Right hindlimb (tissue), 1 donor: ENCODE measurements around the gene KLHL7.
"Not testable (repeated sequence)": the region's sequence is repeated elsewhere in the genome, so short reads cannot be mapped to it uniquely, and the experiment has no call there.

Source experiments
- DNase-seq: peaks from one replicate; pipeline ENCODE4 v3.0.0-alpha.2; 2018

KLHL7 gene

GRCh38 chr7:23107781-23108180 is 2.2 kb downstream of the KLHL7 start:
- no peak for DNase-seq

DNA sequence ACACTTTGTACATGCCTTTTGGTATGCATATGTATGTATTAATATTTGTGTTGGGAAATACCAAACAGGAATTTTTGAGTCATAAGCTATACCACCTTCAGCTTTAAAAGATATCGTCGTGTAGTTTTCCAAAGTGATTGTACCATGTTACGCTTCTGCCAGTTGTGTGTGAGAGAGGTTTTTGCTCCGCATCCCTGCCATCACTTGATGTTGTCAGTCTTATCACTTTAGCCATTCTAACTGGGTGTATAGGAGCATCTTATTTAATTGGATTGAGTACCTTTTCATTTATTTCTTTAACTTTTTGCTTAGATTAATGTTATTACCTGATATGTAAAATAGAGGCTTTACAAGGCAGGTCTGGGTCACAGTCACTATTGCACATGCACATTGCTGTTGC is 3.4 kb downstream of the KLHL7 start:
- no peak for DNase-seq

DNA sequence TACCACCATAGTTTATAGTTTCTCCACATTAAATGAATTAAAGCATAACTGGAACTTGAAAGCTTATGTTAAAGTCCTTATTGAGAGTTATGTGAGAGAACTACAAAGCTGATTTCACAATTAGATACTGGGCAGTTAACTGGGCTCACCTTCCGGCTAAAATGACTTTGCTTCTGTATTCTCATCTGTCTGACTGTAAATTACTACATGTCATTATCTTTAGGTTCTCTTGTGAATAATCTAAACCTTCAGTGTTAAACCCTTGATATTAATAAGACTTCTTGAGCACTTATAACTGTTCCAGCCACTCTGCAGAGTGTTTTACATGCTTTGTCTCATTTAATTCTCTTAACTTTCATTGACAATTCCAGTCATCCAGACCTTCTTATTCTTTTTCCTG is 3.9 kb downstream of the KLHL7 start:
- DNase-seq = no peak

- peak; percentile 30 for DNase-seq
Observed at GRCh38 chr7:23114896-23115295, 9.3 kb downstream of the KLHL7 start.

GRCh38 chr7:23115991-23116390 is 10.4 kb downstream of the KLHL7 start:
- DNase-seq = no peak

DNA sequence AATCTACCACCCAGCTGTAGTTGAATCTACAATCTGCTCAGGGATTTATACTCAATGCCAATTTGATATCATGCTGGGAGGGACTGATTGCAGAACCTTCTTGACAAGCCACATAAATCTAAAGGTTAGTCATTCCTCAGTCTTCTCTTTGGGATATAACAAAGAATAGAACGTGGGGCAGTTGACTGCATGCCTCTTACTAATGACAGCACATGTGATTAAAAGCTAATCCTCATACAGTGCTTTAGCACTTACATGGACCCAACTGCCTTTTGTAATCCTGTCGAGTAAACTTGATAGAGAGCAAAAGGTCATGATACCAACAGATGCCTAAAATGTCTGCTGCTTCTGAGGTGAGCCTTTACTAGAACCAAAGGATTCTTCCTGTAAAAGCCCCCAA is 12.3 kb downstream of the KLHL7 start:
- no peak for DNase-seq

- DNase-seq = no peak
Observed at GRCh38 chr7:23120106-23120505, 14.5 kb downstream of the KLHL7 start.

DNA sequence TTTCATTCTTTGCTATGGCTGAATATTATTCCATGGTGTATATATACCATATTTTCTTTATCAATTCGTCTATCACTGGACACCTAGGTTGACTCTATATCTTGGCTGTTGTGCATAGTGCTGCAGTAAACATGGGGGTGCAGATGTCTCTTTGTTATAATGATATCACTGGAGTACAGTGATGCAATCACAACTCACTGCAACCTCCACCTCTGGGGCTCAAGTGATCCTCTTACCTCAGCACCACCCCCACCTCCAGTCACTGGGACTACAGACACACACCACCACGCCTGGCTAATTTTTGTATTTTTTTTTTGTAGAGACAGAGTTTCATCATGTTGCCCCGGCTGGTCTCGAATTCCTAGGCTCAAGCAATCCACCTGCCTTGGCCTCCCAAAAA is 15.6 kb downstream of the KLHL7 start:
- DNase-seq = no peak

DNA sequence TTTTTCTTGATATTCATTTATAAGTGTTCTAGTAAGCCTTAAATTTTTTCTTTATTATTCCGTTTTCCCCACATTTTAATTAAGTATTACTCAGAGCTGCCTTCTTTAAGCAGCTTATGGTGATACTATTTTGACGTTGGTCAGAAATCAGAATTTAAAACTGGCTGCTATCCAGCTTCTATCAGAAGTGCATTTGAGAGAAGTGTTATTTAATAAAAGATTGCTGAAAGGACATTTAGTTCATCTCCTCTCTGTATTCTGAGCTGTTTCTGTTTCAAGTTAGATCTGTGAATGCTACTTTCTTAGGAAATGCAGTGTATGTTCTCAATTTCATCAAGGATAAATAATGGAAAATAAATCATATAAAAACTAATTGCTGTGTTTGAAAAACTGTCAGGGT is 17.4 kb downstream of the KLHL7 start:
- DNase-seq = no peak

DNA sequence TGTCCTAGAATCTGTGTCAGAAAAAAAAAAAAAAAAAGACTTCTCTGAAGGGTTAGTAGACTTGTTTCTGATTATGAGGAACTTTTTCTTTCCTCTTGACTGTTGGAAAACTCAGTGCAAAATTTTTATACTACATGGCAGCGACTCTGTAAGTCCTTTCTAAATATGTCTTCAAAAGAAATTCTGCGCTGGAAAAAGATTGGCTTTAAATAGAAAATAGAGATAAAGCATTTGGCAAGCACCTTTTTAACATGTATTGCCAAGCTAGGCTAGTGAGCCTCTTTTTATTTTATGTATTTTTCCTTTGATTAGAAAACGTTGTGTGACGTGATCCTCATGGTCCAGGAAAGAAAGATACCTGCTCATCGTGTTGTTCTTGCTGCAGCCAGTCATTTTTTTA is 17.9 kb downstream of the KLHL7 start:
- DNase-seq = no peak

DNA sequence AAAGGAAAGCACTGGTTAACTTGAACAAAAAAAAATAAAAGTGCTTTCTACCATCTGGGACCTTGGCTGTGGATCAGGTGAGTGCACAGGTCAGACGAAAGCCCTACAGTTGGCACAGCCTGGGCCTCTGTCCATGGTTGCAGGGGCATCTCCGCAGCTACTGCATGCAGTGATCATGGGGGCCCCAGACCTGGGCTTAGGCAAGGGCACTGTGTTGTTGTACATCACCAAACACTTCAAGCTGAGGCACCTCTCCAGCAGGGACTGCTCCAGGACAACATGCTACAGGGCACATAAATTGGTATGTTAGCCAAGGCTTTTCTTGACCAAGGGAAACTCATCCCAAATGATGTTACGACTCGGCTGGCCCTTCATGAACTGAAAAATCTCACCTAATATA is 23.5 kb downstream of the KLHL7 start:
- no peak for DNase-seq

DNA sequence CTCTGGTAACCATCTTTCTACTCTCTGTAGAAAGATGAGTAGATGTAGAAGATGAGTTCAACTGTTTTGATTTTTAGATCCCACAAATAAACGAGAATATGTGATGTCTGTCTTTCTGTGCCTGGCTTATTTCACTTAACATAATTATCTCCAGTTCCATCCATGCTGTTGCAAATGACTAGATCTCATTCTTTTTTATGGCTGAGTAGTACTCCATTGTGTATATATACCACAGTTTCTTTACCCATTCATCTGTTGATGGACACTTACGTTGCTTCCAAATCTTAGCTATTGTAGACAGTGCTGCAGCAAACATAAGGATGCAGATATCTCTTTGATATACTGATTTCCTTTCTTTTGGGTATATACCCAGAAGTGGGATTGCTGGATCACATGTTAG is 26.2 kb downstream of the KLHL7 start:
- not testable (repeated sequence) for DNase-seq

DNA sequence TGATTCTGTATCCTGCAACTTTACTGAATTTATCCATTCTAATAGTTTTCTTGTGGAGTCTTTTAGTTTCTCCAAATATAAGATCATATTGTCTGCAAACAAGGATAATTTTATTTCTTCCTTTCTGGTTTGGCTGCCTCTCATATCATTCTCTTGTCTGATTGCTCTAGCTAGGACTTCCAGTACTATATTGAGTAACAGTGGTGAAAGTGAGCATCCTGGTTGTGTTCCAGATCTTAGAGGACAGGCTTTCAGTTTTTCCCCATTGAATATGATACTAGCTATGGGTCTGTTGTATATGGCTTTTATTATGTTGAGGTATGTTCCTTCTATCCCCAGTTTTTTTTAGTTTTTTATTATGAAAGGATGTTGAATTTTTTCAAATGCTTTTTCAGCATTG is 28.2 kb downstream of the KLHL7 start:
- no peak for DNase-seq

GRCh38 chr7:23135755-23136154 is 30.2 kb downstream of the KLHL7 start:
- no peak for DNase-seq

DNA sequence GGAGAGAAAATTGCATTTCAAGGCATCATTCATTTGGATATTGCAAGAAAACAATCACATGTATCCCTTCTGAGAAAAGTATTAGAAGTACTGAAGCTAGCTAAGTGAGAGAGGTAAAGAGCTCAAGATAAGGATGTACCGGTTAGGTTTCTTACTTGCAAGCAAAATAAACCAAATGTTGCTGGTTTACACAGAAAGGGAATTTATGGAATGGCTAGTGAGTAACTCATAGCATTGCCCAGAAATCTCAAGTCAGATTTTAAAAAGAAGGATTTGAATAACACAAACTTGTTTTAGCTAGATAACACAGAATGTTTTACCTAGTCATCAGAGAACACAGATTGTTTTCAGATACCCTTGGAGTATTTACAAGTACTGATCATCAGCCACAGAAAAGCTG is 30.6 kb downstream of the KLHL7 start:
- DNase-seq = no peak

GRCh38 chr7:23157679-23158078 is 52.1 kb downstream of the KLHL7 start:
- DNase-seq = no peak

GRCh38 chr7:23158546-23158945 is 53.0 kb downstream of the KLHL7 start:
- DNase-seq = no peak

- DNase-seq = no peak
Observed at GRCh38 chr7:23161482-23161881, 55.9 kb downstream of the KLHL7 start.

- DNase-seq = no peak
Observed at GRCh38 chr7:23164846-23165245, 59.3 kb downstream of the KLHL7 start.

DNA sequence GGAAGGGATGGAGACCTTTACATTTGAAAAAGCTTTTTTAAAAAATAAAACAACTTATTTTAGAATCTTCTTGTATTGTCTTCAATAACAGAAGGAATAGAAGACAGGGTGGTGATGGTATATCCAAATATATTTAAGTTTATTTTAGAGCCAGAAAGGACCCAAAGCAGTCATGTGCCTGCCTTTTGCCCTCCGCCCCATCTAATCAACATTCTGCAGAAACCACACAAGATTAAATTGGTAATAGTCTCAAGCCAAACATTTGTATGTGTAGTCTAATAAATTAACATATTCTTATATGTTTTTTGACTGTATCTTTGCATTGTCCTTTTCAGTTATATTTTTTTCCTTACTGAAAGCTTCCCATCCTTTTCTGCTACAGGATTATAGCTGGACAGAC is 59.7 kb downstream of the KLHL7 start:
- no peak for DNase-seq

GRCh38 chr7:23167691-23168090 is 62.1 kb downstream of the KLHL7 start:
- DNase-seq = no peak

GRCh38 chr7:23168111-23168885 is 62.7 kb downstream of the KLHL7 start:
- no peak for DNase-seq

DNA sequence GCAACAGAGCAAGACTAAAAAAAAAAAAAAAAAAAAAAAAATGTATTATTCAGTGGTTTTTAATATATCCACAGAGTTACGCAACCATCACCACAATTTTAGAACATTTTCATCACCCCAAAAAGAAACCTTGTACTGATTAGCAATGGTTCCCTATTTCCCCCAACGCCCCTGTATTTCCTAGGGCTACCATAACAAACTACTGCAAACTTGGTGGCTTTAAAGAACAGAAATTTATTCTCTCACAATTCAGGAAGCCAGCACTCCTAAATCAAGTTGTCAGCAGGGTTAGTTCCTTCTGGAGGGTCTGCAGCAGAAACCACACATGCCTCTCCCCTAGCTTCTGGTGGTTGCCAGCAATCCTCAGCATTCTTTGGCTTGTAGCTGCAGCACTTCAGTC is 70.4 kb downstream of the KLHL7 start:
- no peak for DNase-seq

GRCh38 chr7:23181684-23182553 is 76.3 kb downstream of the KLHL7 start, which contains the start of gene NUP42:
NUP42 (plus strand) TSS chr7:23182048; CDS start chr7:23182086, 38 bp downstream.
- peak; percentile 96 for DNase-seq
